Activated CD8-positive, alpha-beta memory T cell treated with anti-CD3 and anti-CD28 coated beads for 1 hour (primary cell): ENCODE data around the gene ASB7.
"Not testable (repeated sequence)": the region's sequence is repeated elsewhere in the genome, so short reads cannot be mapped to it uniquely, and the experiment has no call there.

ENCODE experiments used
- DNase-seq, 2 donors: peaks; one replicate each; pipeline ENCODE4 v3.0.0-alpha.2; 2020; ENCODE audit warnings: low read depth in 1 of 2; ENCODE audit errors: extremely low read depth in 1 of 2

The ASB7 gene

GRCh38 chr15:100602064-100602822 lies at the start of gene ASB7, which contains the start of gene LINS1:
ASB7 (plus strand) TSS chr15:100602589; CDS start chr15:100612217, 9,628 bp downstream.
LINS1 (minus strand) TSS chr15:100602184; CDS start chr15:100580842, 21,342 bp downstream.
- DNase-seq: peak; percentile 99 to 100

DNA sequence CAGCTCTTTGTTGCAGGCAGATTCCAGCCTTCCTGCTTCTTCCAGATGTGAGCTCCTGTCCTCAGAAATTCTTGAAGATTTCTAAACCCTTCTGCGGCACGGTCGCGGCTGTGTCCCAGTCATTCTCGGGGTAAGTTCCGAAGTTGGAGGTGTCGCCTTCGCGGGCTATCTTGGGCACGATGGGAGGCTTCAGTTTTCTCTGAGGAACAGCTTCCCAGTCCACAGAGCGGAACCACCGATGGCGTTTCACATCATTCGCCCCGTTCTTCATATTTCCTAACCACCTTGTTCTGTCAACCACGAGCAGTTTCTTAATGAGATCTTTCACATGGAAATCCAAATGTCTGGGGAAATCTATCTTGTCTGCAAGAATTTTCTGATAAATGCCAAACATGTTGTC lies 48.9 kb upstream of the ASB7 start:
- DNase-seq: no peak

DNA sequence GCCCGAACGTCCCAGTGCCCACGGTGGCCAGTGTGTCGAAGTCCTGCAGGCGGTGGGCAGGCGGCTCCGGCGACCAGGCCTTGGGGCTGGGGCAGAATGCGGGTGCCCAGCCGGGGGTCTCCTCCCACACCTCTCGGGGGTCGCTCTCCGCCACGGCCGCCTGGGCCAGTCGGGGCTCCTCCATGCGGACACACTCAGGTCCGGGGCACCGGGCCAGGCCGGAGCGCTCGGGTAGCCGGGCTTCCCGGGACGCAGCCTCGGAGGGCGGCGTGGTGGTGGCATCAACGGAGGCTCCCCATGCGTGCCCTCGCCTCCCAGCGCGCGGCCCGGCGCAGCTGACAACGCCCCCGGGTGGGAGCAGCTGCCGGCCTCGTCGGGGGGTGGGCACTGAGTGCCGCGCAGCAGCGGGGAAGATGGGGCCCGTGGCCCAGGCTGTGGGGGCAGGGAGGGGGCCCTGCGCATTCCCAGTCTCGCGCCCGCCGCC lies 43.6 kb upstream of the ASB7 start:
- DNase-seq: no peak

GRCh38 chr15:100559330-100559729 lies 43.1 kb upstream of the ASB7 start:
- no peak for DNase-seq

DNA sequence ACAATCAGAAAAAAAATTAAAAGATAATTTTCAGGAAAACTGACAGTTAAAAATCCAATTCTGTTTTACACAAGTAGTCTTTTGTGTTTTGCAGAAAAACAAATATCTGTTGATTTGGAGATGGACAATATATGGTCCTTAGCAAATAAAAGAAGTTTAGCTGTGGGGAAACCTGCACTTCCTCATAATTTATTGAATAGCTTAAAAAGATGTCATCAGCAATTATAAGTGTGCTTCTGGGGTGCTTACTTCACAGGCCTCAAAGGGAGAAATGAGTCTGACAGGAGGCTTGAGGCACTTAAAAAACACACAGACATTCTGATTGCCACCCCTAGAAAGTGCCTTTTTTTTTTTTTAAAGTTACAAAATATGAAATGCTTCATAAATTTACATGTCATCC lies 42.1 kb upstream of the ASB7 start:
- DNase-seq: no peak

- no peak for DNase-seq
These were observed 36.8 kb upstream of the ASB7 start for GRCh38 chr15:100565591-100565990.

DNA sequence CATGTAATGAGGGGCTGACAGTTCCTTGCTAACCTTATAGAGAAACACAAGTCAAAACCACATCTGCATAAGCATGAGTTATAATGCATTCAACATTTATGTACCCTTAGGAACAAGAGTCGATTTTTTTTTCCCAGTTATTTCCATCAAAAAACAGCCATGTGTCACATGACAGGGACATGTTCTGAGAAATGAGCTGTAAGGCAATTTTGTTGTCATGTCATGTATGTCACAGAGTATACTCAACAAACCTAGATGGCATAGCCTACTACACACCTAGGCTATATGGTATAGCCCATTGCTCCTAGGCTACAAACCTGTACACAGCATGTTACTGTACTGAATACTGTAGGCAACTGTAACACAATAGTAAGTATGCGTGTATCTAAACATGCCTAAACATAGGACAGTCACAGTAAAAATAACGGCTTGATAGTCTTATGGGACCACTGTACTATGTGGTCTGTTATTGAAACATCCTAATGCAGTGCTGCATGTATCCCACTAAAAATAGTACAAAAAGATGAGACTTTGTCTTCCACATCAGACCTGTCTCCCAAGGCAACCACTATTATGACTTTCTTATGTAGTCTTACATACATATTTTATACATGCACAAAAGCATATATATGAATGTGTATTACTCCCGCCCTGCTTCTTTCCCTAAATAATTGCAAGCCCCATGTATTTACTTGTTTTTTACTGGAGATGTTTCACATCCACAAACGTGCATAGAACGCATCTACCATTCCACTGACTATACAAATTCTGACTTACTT lies 35.4 kb upstream of the ASB7 start:
- no peak for DNase-seq

- DNase-seq: no peak
These were observed 33.0 kb upstream of the ASB7 start for GRCh38 chr15:100569391-100569790.

- DNase-seq: no peak
These were observed 32.1 kb upstream of the ASB7 start for GRCh38 chr15:100570275-100570674.

GRCh38 chr15:100570735-100571313 lies 31.6 kb upstream of the ASB7 start:
- DNase-seq: no peak

GRCh38 chr15:100571592-100572167 lies 30.7 kb upstream of the ASB7 start:
- no peak for DNase-seq

DNA sequence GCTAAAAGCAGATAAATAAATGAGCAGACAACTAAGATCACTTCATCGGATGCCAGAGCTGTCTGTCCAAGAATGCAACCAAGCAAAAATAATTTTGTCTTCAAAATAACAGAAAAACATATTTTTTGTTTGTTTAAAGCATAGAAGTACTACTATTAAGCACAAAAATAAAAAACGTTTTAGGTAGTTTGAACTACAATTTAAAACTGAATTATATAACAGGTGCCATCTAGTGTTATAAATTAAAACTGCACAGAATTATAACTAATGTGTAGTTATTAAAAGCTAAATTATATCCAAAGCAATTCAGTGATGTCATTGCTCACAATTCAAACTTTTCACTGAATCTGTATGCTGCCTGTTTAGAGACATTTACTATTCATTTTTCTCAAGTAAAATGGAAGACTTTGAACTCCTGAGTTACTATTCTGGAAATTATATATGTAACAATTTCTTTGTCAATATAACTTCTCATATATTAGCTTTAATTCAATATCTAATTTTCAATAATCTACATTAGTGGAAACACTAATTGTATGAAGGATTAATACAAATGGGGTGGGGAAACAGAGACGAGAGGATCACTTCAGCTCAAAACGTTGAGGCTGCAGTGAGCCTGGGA lies 29.9 kb upstream of the ASB7 start:
- no peak for DNase-seq

GRCh38 chr15:100573526-100573925 lies 28.9 kb upstream of the ASB7 start:
- DNase-seq: no peak

- no peak for DNase-seq
These were observed 22.0 kb upstream of the ASB7 start for GRCh38 chr15:100580414-100580813.

DNA sequence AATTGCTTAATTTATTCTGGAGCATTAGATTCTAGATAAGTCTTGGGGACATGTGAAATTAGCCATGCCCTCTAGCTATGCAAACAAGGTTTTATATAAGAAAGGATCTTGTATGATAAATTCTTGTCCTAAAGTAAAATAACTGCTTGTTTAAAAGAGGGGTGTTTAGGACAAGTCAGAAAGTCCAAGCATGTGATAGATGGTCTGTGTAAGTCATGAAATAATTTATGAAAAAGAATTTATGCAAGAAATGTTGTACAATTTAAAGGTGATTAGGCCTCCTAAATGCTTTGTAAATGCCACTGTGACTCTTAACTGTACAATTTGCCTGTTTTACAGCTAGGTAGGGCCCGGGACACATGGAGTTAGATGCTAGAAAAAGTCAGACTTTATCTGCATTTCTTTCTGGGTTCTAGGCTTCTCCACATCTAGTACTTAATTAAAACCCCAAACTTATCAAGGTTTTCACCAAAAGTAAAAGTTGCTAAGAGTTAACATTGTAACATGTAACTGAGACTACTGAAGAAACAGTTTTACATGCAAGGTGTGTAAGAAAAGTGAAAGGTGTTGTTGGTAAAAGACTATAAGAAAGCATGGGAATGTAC lies 13.6 kb upstream of the ASB7 start:
- no peak for DNase-seq

DNA sequence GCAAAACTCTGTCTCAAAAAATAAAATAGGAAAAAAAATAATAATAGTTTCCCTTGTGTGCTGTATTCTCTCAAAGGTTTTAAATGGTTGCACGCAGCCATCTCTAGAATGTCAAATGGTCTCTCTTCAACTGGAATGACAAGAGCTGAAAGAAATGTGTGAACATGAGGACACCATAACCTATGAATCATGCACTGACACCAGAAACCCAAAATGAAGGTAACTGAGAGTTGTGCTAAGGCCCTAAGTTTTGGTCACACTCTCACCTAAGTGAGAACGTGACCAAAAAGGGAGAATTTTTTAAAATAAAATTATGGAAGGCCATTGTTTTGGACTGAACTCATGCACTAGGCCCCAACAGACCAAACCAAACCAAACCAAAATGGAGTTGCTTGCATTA lies 11.2 kb upstream of the ASB7 start:
- DNase-seq: not testable (repeated sequence)

DNA sequence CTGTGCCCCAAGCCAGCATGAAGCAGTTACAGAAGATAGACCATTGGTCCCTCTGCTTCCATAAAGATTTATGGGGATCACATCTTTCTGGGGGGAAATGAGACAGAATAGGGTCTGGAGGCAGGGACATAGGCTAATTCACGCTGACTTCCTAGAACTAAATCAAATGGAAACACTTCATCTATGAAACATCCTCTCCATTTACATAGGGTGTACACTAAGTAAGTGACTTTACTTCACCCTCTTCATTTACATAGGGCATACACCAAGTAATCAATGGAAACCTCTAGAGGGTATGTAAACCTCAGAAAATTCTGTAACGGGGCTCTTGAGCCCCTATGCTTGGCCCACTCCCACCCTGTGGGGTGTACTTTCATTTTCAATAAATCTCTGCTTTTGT lies 10.6 kb upstream of the ASB7 start:
- no peak for DNase-seq

DNA sequence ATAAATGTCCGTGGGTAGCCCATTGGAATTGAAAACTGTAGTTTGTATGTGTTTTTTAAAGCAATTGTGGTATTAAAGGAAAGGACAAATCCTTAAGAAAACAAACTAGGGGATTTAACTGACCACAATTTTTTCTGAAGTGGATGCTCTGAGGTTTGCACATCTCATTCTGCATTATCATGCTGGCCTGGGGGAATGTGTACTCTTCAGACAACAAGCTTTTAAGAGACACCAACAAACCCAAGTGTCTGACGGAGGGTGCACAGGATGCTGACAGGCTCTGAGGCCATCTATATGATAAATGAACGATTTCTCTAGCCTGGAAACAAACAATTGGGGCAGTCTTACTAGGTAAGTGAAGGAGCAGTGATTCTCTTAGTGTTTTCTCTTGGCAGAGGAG lies 9.5 kb upstream of the ASB7 start:
- no peak for DNase-seq

DNA sequence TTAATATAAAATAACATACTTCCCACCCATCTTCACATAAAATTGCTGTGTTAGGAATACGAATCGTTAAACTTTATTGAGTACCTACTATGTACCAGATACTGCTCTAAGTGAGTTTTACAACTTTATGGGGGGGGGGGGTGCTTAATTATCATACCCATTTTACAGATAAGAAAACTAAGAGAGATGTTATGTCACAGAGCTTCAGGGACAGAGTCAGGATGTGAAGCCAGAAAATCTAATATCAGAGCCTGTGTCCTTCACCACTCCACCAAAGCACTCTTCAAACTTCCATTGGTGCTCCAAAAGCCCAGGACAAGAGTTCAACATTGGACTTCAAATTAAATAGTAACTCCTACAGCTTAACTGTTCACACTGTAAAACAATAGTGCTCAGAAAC lies 9.0 kb upstream of the ASB7 start:
- no peak for DNase-seq

DNA sequence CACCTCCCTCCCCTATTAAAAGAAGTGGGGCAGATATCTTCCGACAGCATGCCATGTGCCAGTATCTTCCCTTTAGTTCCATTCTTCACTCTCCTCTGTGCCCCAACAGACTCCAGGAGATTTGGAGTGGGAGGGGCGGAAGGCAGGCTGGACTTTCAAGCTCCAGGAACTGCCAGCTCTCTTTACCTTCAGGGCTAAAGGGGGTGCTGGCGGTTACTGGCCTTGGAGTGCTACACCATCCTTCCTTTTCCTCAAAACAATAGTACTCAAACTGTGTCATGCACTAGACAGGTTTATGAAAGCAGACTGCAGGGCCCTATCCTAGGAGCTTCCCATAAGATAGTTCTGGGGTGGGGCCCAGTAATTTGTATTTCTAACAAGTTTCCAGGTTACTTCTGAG lies 6.4 kb upstream of the ASB7 start:
- no peak for DNase-seq
